Spleen (tissue), 3 donors: ENCODE data around the gene FASTKD1.

Source experiments
- POLR2A ChIP-seq, 3 donors: fragments of 450-650 bp; IDR thresholded peaks; one replicate each; pipeline ENCODE4 v1.5.1; 2017; ENCODE audit warnings: antibody characterized with exemption in 3 of 3, mild to moderate bottlenecking in 1 of 3
- POLR2AphosphoS5 ChIP-seq, 3 donors: sonication (generic); formaldehyde crosslinking; IDR thresholded peaks; one replicate each; pipeline ENCODE4 v1.5.1; 2017; ENCODE audit warnings: antibody characterized with exemption in 3 of 3

DNA sequence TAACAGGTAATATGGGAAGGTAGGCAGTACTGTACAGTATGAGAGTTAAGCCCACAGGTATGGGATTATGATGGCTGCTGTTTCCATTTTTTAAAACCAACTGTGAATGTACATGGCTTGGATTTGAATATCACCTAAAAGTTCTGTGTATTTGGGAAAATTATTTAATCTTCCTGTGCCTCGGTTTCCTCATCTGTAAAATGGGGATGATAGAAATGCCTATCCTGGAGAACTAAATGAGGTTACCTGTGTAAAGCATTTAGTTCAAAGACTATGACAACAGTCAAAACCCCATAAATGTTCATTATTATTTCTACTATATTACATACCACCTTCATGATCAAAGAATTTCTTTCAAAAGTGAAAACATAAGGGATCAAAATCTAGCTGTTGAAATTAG lies 60.6 kb downstream of the FASTKD1 start:
- TF ChIP-seq POLR2AphosphoS5 (IDR thresholded peaks at IDR 0.05), result no peak
- no peak for TF ChIP-seq POLR2A (IDR thresholded peaks at IDR 0.05)
